H7 (cell line): Measurements from ENCODE around the gene PRB3. TPM values are rescaled to one million over a fixed set of nuclear protein-coding genes. Genes with fewer than 3 reads are reported as not detected.

ENCODE experiments used
- DNase-seq: peaks from one replicate; pipeline ENCODE4 v3.0.0; 2012
- H3K27me3 ChIP-seq: 2 replicates; pipeline ENCODE4 v1.6.0; 2011; ENCODE audit warnings: mild to moderate bottlenecking, low read length; ENCODE audit not compliant: control insufficient read depth, insufficient read depth
- H3K36me3 ChIP-seq: replicated peaks from 2 replicates; pipeline ENCODE4 v1.5.1; 2011; ENCODE audit warnings: low read length; ENCODE audit not compliant: control insufficient read depth, insufficient read depth
- H3K4me3 ChIP-seq: 2 replicates; pipeline ENCODE4 v1.5.1; 2011; ENCODE audit warnings: low read depth, mild to moderate bottlenecking, control low read depth, low read length, moderate library complexity; ENCODE audit not compliant: insufficient read depth
- total RNA-seq: library from RNA; depleted of rRNA; stranded (reverse); fragments of >200 nt; shearing (Covaris generic); gene quantifications from 2 replicates; pipeline ENCODE4 v1.2.3, GENCODE V29; 2014; rRNA removed

Gene PRB3
- total RNA-seq: 0.22 and 0.38 TPM in 2 replicates

DNA sequence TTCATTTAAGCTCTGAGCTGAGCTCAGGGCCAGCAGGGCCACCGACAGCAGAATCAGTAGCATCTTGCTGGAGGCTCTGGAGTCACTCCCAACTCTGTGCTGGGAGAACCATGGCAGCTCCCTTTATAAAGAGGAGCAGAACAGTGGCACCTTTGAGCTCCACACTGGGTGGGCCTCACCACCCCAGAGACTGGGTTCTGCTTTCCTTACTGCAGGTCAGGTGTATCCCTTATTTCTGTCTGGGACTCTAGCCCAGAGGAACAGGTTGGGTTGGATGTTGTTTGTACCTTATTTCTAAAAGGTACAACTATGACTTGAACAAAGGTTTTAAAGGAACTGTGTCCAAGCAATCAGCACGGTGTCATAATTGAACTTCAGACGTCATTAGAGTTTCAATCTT, at the start of gene PRB3:
PRB3 (minus strand) TSS at position 101 of the 400 bp plus-strand sequence; CDS start at position 63, 38 bp downstream.
- DNase-seq: no peak
- H3K27me3 ChIP-seq: no peaks in the 10 kb centered on the region
- no peak within 1 kb of the TSS for H3K4me3 ChIP-seq
- H3K36me3 ChIP-seq: no peaks in the 10 kb centered on the region

DNA sequence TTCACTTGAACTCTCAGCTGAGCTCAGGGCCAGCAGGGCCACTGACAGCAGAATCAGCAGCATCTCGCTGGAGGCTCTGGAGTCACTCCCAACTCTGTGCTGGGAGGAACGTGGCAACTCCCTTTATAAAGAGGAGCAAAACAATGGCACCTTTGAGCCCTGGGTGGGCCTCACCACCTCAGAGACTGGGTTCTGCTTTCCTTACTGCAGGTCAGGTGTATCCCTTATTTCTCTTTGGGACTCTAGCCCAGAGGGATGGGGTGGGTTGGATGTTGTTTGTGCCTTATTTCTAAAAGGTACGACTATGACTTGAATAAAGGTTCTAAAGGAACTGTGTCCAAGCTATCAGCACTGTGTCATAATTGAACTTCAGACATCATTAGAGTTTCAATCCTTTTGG, 40.8 kb upstream of the PRB3 start, which contains the start of gene PRB4:
PRB4 (minus strand) TSS at position 101 of the 400 bp plus-strand sequence; CDS start at position 63, 38 bp downstream.
- no peak for DNase-seq

DNA sequence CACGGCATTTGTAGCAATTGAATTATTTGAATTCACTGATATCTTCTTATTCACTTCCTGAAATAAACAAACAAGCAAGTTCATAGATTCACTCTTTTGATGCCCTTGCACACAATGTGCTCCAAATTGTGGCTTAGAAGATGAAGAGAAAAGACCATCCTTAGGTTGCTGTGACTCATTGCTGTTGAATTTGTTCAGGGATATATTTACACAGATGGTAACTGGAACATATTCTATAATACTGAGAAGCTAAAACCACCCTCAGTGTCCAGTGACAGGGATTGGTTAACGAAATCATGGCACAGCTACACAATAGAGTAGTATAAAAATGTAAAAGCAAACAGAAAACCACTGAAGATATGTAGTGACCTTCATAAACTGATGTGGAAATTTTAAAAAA, 37.6 kb upstream of the PRB3 start:
- Histone ChIP-seq H3K27me3 (no peaks in the 10 kb centered on the region), H3K4me3 (no peak overlapping the region), H3K36me3 (no peaks in the 10 kb centered on the region)
- DNase-seq: no peak

More for the DNA sequence above, 40.8 kb upstream of the PRB3 start, which contains the start of gene PRB4:
- Histone ChIP-seq H3K27me3 (no peaks in the 10 kb centered on the region), H3K36me3 (no peaks in the 10 kb centered on the region), H3K4me3 (no peak within 1 kb of the TSS)

DNA sequence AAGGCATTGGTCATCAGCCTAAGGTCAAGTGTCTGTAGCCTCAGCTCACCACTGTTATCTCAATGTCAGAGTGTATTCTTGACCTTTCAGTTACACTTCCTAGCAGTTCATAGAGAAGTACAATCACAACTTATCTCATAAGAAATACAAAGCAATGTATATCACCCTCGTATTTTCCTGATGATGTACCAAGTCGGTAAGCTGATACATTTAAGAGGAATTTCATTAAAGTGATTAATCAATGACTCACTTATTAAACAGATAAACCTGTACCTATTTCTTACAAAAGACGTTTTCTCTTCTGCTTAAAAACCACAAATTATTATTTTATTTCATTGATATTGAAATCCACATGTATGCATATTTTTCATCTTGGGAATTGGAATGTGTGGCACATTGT, 3.9 kb upstream of the PRB3 start:
- no peak for DNase-seq
- Histone ChIP-seq H3K4me3 (no peak overlapping the region), H3K27me3 (no peaks in the 10 kb centered on the region), H3K36me3 (no peaks in the 10 kb centered on the region)

DNA sequence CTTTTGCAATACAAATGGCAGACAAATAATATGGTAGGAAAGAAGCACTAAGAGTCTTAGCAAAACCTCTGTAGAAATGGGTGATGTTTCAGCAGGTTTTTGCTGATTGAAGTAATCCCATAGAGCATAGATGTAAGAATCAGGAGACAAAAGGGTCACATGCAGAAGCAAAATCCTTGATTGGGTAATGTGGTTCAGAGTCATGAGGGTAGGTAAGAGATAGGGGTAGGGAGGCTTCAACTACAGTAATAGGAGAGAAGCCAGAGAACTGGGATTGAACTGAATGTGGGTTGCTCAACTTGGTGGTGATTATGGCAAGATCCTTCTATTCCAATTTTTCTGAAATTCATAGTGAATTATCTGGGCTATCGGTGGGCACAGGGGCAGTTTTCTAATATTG, 5.0 kb downstream of the PRB3 start:
- Histone ChIP-seq H3K27me3 (no peaks in the 10 kb centered on the region), H3K4me3 (no peak overlapping the region), H3K36me3 (no peaks in the 10 kb centered on the region)
- no peak for DNase-seq

DNA sequence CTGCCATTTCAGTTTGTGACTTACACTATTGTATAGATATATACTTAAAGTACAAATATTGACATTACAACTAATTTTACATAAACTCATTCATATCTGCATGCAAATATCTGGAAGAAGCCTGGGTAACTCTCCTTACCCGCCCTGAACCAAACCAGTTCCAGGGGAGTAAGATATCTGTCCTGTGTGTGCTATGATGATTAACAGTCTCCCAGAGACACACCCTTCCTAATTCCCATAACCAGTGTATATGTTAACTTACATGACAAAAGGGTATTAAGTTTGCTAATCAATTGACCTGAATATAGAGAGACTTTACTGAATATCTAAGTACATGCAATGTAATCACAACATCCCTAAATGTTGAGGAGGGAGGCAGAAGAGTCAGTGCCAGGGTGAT, 23.0 kb downstream of the PRB3 start:
- H3K4me3 ChIP-seq: no peak overlapping the region
- no peak for DNase-seq
- H3K27me3 ChIP-seq: no peaks in the 10 kb centered on the region
- H3K36me3 ChIP-seq: no peaks in the 10 kb centered on the region

DNA sequence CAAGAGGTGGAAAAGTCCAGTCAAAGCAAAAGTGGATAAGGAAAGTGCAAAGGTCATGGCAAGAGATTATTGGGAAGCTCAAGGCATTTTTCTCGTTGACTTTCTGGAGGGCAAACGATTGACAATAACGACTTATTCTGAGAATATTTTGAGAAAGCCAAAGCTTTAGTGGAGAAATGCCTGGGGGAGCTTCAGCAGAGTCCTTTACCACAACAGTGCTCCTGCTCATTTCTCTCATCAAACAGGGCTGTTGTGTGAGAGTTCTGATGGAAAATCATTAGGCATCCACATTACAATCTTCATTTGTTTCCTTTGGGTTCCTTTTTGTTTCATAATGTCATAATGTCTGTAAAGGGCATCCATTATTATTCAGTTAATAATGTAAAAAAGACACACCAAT, 26.9 kb downstream of the PRB3 start:
- Histone ChIP-seq H3K36me3 (no peaks in the 10 kb centered on the region), H3K27me3 (no peaks in the 10 kb centered on the region), H3K4me3 (no peak overlapping the region)
- DNase-seq: no peak

DNA sequence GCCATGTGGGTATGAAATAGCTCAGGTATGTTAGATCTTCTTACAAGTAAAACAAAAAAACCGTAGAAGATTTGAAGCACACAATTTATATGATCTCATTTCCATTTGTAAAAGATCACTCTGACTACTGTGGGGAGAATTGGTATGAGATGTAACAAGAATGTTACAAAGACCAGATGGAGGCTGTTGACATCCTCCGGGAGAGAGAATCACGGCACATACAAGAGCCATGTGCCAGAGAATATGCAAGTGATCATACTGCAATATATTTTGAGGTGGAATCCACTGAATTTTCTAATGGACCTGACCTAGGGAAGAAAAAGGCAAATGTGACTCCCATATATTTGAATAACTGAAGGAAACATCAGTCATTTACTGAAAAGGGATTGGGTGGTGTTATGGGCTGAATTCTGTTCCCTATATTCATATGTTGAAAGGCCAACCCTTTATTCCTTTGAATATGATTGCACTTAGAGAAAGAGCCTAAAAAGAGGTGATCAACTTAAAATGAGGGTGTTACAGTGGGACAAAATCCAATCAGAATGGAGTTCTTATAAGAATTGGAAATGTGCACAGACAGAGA, 29.1 kb downstream of the PRB3 start:
- Histone ChIP-seq H3K36me3 (no peaks in the 10 kb centered on the region), H3K27me3 (no peaks in the 10 kb centered on the region), H3K4me3 (no peak overlapping the region)
- DNase-seq: no peak

DNA sequence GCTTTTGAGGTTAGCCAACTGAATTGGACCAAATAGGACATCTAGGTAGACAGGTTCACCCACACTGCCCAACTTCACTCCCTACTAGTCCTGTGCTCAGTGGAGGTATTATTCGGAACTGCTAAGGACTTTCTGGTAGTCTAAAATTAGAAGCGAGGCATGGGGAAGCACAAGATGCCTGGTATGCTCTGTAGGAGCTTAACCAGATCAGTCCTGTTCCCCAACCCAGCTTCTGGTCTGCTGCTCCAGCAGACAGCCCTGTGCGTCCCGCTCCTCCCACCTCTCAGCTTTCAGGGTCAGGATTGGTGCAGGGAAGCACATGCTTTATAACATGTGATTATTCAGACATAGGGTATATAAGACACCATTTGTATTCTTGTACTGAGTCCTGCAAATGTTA, 31.2 kb downstream of the PRB3 start:
- peak; percentile 16 for DNase-seq
- H3K4me3 ChIP-seq: no peak overlapping the region
- H3K36me3 ChIP-seq: no peaks in the 10 kb centered on the region

DNA sequence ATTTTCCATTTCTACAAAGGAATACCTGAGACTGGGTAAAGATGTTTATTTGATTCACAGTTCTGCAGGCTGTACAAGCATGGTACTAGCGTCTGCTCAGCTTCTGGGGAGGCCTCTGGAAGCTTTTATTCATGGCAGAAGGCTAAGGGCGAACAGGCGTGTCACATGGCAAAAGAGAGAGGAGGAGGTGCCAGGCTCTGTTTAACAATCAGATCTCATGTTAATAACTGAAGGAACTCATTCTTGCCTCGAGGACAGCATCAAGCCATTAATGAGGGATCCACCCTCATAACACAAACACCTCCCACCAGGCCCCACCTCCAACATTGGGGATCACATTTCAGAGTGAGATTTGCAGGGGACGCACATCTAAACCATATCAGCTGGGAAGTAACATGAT, 36.0 kb downstream of the PRB3 start:
- no peak overlapping the region for H3K4me3 ChIP-seq
- no peak for DNase-seq
- H3K27me3 ChIP-seq: no peaks in the 10 kb centered on the region
- H3K36me3 ChIP-seq: no peaks in the 10 kb centered on the region

More for the DNA sequence above, 31.2 kb downstream of the PRB3 start:
- H3K27me3 ChIP-seq: no peaks in the 10 kb centered on the region

DNA sequence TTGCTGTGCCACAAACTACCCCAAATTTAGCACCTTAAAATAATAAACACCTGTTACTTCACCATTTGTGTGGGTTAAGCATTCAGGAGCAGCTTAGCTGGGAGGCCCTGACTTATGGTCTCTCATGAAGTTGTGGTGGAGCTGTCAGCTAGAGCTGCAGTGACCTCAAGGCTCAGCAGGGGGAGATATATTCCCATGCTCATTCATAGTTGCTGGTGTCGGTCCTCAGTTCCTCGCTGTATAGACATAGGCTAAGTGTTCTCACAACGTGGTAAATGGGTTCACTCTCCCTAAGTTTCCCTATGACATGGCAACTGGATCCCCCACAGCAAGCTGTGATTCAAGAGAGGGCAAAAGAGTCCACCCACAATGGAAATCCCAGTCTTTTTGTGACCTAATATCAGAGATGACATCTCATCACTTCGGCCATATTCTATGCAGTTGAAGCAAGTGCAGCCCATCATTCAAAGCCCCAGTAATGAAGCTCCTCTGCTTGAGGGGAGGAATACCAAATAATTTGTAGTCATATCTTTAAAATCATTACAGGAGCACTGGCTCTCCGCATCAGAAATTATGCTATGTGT, 41.1 kb downstream of the PRB3 start:
- H3K36me3 ChIP-seq: no peaks in the 10 kb centered on the region
- no peak overlapping the region for H3K4me3 ChIP-seq
- peak; percentile 41 for DNase-seq
- no peaks in the 10 kb centered on the region for H3K27me3 ChIP-seq

DNA sequence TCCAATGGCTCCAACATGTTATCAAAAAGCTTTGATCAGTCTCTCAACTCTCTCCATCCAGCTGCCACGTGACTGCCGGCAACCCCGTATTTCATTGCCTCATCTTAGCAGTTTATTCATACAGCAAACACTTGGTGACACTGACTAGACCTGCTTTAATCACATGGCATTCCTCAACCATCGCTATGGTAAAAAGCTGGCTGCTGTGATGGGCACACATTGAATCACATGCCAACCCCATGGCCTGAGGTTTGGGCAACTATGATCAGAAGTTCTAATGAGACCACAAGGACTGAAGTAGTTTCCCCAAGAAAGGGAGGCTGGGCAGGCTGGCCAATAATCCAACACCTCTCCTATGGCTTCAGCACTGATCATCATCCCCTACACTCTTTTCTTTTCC, 42.1 kb downstream of the PRB3 start:
- Histone ChIP-seq H3K4me3 (no peak overlapping the region), H3K36me3 (no peaks in the 10 kb centered on the region), H3K27me3 (no peaks in the 10 kb centered on the region)
- DNase-seq: no peak

Other genes with a start within 250 kb of the PRB3 start
- gene TAS2R19, start 247.1 kb downstream of the PRB3 start, total RNA-seq: 0.62 and 1.3 TPM in 2 replicates
- 0.48 and 0.55 TPM in 2 replicates for gene TAS2R31, start 238.3 kb downstream of the PRB3 start, total RNA-seq
- 0.37 and 0.87 TPM in 2 replicates for gene TAS2R46, start 207.4 kb downstream of the PRB3 start, total RNA-seq
- 0.33 TPM in 1 of 2 replicates, not detected in the other for gene TAS2R43, start 177.4 kb downstream of the PRB3 start, total RNA-seq
- gene TAS2R30, start 135.1 kb downstream of the PRB3 start, total RNA-seq: 0.14 and 1.8 TPM in 2 replicates
- gene SMIM10L1, start 98.5 kb downstream of the PRB3 start, total RNA-seq: 4.5 and 6.2 TPM in 2 replicates
- not detected in 2 replicates for gene TAS2R42, start 82.8 kb downstream of the PRB3 start, total RNA-seq
- gene PRB4, start 40.7 kb upstream of the PRB3 start, total RNA-seq: not detected in 2 replicates
- not detected in 2 replicates for gene PRB2, start 125.9 kb upstream of the PRB3 start, total RNA-seq